ENCODE measurements around the gene TMEM38B.
A peak's percentile ranks its signal among the peaks of the same experiment; 100 is the strongest.

Gene TMEM38B

GRCh38 chr9:105694190-105694847 is at the start of gene TMEM38B:
Gene TMEM38B, plus strand, starts transcription at chr9:105694541. Its CDS starts 120 bp downstream, at chr9:105694661.
- in situ Hi-C loops (cut with HindIII; ENCODE audit: low pct_ligation_motif_present, low pct_unique_long_range_greater_than_20kb, low sequenced_read_pairs): no loop called here

GRCh38 chr9:105646879-105647594 is 47.3 kb upstream of the TMEM38B start:
- in situ Hi-C loops (cut with HindIII; ENCODE audit: low pct_ligation_motif_present, low pct_unique_long_range_greater_than_20kb, low sequenced_read_pairs): no loop called here
- DNase-seq: no peak

More at GRCh38 chr9:105694190-105694847, at the start of gene TMEM38B:
- DNase-seq: peak; percentile 81

GRCh38 chr9:105647595-105648349 is 46.6 kb upstream of the TMEM38B start:
- in situ Hi-C loops (cut with HindIII; ENCODE audit: low pct_ligation_motif_present, low pct_unique_long_range_greater_than_20kb, low sequenced_read_pairs): no loop called here
- no peak for DNase-seq

- no peak for DNase-seq
- in situ Hi-C loops (cut with HindIII; ENCODE audit: low pct_ligation_motif_present, low pct_unique_long_range_greater_than_20kb, low sequenced_read_pairs): no loop called here
These were observed 42.5 kb upstream of the TMEM38B start for GRCh38 chr9:105651806-105652205.

GRCh38 chr9:105656131-105656921 is 38.0 kb upstream of the TMEM38B start:
- in situ Hi-C loops (cut with HindIII; ENCODE audit: low pct_ligation_motif_present, low pct_unique_long_range_greater_than_20kb, low sequenced_read_pairs): no loop called here
- peak; percentile 6 for DNase-seq

GRCh38 chr9:105658351-105658750 is 36.0 kb upstream of the TMEM38B start:
- in situ Hi-C loops (cut with HindIII; ENCODE audit: low pct_ligation_motif_present, low pct_unique_long_range_greater_than_20kb, low sequenced_read_pairs): no loop called here

GRCh38 chr9:105661011-105661410 is 33.3 kb upstream of the TMEM38B start:
- no peak for DNase-seq
- in situ Hi-C loops (cut with HindIII; ENCODE audit: low pct_ligation_motif_present, low pct_unique_long_range_greater_than_20kb, low sequenced_read_pairs): no loop called here

More at GRCh38 chr9:105658351-105658750, 36.0 kb upstream of the TMEM38B start:
- DNase-seq: no peak

GRCh38 chr9:105662184-105663104 is 31.9 kb upstream of the TMEM38B start, which contains the start of gene TAL2:
Gene TAL2, plus strand, starts transcription at chr9:105662457. Its CDS starts 40 bp downstream, at chr9:105662497.
- in situ Hi-C loops (cut with HindIII; ENCODE audit: low pct_ligation_motif_present, low pct_unique_long_range_greater_than_20kb, low sequenced_read_pairs): no loop called here
- no peak for DNase-seq

GRCh38 chr9:105663914-105664313 is 30.4 kb upstream of the TMEM38B start:
- DNase-seq: no peak
- in situ Hi-C loops (cut with HindIII; ENCODE audit: low pct_ligation_motif_present, low pct_unique_long_range_greater_than_20kb, low sequenced_read_pairs): no loop called here

- in situ Hi-C loops (cut with HindIII; ENCODE audit: low pct_ligation_motif_present, low pct_unique_long_range_greater_than_20kb, low sequenced_read_pairs): no loop called here
- DNase-seq: no peak
These were observed 26.5 kb upstream of the TMEM38B start for GRCh38 chr9:105667867-105668266.

- no peak for DNase-seq
- in situ Hi-C loops (cut with HindIII; ENCODE audit: low pct_ligation_motif_present, low pct_unique_long_range_greater_than_20kb, low sequenced_read_pairs): no loop called here
These were observed 24.0 kb upstream of the TMEM38B start for GRCh38 chr9:105670315-105670714.

GRCh38 chr9:105670775-105671174 is 23.6 kb upstream of the TMEM38B start:
- in situ Hi-C loops (cut with HindIII; ENCODE audit: low pct_ligation_motif_present, low pct_unique_long_range_greater_than_20kb, low sequenced_read_pairs): no loop called here
- DNase-seq: no peak

- DNase-seq: no peak
- in situ Hi-C loops (cut with HindIII; ENCODE audit: low pct_ligation_motif_present, low pct_unique_long_range_greater_than_20kb, low sequenced_read_pairs): no loop called here
These were observed 21.6 kb upstream of the TMEM38B start for GRCh38 chr9:105672711-105673234.

- in situ Hi-C loops (cut with HindIII; ENCODE audit: low pct_ligation_motif_present, low pct_unique_long_range_greater_than_20kb, low sequenced_read_pairs): no loop called here
- no peak for DNase-seq
These were observed 20.4 kb upstream of the TMEM38B start for GRCh38 chr9:105673850-105674387.

- no peak for DNase-seq
- in situ Hi-C loops (cut with HindIII; ENCODE audit: low pct_ligation_motif_present, low pct_unique_long_range_greater_than_20kb, low sequenced_read_pairs): no loop called here
These were observed 17.9 kb upstream of the TMEM38B start for GRCh38 chr9:105676351-105676923.

GRCh38 chr9:105678163-105678562 is 16.2 kb upstream of the TMEM38B start:
- DNase-seq: no peak
- in situ Hi-C loops (cut with HindIII; ENCODE audit: low pct_ligation_motif_present, low pct_unique_long_range_greater_than_20kb, low sequenced_read_pairs): no loop called here

- in situ Hi-C loops (cut with HindIII; ENCODE audit: low pct_ligation_motif_present, low pct_unique_long_range_greater_than_20kb, low sequenced_read_pairs): no loop called here
- DNase-seq: no peak
These were observed 15.6 kb upstream of the TMEM38B start for GRCh38 chr9:105678781-105679180.

All from ACHN (cell line).